ENCODE results near the gene SEMA7A. TPM values are rescaled to one million over a fixed set of nuclear protein-coding genes. Genes with fewer than 3 reads are reported as not detected.

Gene SEMA7A
- total and polyA plus RNA-seq, 9 of the 15 experiments (the other 6 are each of a cell fraction or from before 2014, with no cell fraction given): 0.04 to 8.2 (median 5.4) TPM; not detected in 1

DNA sequence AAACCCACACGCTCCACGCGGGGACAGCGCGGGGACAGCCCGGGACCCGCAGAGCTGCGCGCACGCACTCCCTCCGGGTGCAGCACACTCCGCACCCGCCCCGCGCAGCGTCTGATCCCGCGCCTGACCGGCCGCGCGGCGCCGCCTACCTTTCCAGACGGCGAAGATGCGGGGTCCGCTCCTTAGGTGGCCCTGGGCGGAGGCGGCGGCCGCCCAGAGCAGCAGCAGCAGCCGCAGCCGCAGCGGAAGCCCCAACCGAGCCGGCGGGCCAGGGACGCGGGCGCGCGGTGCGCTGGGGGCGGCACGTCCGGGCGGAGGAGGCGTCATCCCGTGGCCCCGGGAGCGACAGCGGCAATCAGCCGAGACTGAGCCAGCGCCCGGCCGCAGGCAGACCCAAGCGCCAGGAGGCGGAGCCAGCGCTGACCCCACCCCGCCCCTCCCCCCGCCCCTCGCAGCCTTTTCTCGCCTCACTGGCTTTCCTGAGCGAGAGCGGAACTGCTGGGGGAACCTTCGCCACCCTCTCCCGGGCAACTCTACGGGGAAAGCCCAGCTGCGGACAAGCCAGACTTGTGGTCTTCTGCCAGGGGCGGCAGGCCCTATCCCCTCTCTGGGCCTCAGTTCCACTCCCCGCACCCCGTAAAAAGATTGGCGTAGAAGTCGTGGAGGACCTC, at the start of gene SEMA7A (continued):
- TF ChIP-seq, protein P1, sequence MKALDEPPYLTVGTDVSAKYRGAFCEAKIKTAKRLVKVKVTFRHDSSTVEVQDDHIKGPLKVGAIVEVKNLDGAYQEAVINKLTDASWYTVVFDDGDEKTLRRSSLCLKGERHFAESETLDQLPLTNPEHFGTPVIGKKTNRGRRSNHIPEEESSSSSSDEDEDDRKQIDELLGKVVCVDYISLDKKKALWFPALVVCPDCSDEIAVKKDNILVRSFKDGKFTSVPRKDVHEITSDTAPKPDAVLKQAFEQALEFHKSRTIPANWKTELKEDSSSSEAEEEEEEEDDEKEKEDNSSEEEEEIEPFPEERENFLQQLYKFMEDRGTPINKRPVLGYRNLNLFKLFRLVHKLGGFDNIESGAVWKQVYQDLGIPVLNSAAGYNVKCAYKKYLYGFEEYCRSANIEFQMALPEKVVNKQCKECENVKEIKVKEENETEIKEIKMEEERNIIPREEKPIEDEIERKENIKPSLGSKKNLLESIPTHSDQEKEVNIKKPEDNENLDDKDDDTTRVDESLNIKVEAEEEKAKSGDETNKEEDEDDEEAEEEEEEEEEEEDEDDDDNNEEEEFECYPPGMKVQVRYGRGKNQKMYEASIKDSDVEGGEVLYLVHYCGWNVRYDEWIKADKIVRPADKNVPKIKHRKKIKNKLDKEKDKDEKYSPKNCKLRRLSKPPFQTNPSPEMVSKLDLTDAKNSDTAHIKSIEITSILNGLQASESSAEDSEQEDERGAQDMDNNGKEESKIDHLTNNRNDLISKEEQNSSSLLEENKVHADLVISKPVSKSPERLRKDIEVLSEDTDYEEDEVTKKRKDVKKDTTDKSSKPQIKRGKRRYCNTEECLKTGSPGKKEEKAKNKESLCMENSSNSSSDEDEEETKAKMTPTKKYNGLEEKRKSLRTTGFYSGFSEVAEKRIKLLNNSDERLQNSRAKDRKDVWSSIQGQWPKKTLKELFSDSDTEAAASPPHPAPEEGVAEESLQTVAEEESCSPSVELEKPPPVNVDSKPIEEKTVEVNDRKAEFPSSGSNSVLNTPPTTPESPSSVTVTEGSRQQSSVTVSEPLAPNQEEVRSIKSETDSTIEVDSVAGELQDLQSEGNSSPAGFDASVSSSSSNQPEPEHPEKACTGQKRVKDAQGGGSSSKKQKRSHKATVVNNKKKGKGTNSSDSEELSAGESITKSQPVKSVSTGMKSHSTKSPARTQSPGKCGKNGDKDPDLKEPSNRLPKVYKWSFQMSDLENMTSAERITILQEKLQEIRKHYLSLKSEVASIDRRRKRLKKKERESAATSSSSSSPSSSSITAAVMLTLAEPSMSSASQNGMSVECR (CRISPR knock-in tag; IDR thresholded peaks at IDR 0.05): peak; percentile 56; the same call in 1 of the 2 replicates
- TF ChIP-seq SMARCA5 (IDR thresholded peaks at IDR 0.05) (no peak), SAFB2 (IDR thresholded peaks at IDR 0.05; ENCODE audit: borderline replicate concordance, low read depth, low read length, severe bottlenecking) (no peak), MECOM (CRISPR knock-in tag; IDR thresholded peaks at IDR 0.05) (no peak), ZNF444 (CRISPR knock-in tag; IDR thresholded peaks at IDR 0.05) (no peak), ZKSCAN1 (IDR thresholded peaks at IDR 0.05; ENCODE audit: low read depth, low read length) (no peak), ZNF75A (CRISPR knock-in tag; IDR thresholded peaks at IDR 0.05) (no peak), BACH1 (tag; IDR thresholded peaks at IDR 0.05) (no peak), ZNF586 (CRISPR knock-in tag; conservative IDR thresholded peaks at IDR 0.05) (no peak), KLF10 (CRISPR knock-in tag; IDR thresholded peaks at IDR 0.05) (no peak), ZNF79 (CRISPR knock-in tag; IDR thresholded peaks at IDR 0.05; ENCODE audit: low read depth) (no peak)
- TF ChIP-seq, protein P2, sequence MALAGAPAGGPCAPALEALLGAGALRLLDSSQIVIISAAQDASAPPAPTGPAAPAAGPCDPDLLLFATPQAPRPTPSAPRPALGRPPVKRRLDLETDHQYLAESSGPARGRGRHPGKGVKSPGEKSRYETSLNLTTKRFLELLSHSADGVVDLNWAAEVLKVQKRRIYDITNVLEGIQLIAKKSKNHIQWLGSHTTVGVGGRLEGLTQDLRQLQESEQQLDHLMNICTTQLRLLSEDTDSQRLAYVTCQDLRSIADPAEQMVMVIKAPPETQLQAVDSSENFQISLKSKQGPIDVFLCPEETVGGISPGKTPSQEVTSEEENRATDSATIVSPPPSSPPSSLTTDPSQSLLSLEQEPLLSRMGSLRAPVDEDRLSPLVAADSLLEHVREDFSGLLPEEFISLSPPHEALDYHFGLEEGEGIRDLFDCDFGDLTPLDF (CRISPR knock-in tag; IDR thresholded peaks at IDR 0.05): no peak
- TF ChIP-seq, protein P3, sequence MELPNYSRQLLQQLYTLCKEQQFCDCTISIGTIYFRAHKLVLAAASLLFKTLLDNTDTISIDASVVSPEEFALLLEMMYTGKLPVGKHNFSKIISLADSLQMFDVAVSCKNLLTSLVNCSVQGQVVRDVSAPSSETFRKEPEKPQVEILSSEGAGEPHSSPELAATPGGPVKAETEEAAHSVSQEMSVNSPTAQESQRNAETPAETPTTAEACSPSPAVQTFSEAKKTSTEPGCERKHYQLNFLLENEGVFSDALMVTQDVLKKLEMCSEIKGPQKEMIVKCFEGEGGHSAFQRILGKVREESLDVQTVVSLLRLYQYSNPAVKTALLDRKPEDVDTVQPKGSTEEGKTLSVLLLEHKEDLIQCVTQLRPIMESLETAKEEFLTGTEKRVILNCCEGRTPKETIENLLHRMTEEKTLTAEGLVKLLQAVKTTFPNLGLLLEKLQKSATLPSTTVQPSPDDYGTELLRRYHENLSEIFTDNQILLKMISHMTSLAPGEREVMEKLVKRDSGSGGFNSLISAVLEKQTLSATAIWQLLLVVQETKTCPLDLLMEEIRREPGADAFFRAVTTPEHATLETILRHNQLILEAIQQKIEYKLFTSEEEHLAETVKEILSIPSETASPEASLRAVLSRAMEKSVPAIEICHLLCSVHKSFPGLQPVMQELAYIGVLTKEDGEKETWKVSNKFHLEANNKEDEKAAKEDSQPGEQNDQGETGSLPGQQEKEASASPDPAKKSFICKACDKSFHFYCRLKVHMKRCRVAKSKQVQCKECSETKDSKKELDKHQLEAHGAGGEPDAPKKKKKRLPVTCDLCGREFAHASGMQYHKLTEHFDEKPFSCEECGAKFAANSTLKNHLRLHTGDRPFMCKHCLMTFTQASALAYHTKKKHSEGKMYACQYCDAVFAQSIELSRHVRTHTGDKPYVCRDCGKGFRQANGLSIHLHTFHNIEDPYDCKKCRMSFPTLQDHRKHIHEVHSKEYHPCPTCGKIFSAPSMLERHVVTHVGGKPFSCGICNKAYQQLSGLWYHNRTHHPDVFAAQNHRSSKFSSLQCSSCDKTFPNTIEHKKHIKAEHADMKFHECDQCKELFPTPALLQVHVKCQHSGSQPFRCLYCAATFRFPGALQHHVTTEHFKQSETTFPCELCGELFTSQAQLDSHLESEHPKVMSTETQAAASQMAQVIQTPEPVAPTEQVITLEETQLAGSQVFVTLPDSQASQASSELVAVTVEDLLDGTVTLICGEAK (IDR thresholded peaks at IDR 0.05): 0 out of 2 replicates have a peak, but pooled peaks have one; percentile 6
- TF ChIP-seq, protein P3 (CRISPR knock-in tag; IDR thresholded peaks at IDR 0.05): no peak

Measured in K562 (cell line).